ENCODE results near the gene SELE.
A peak's percentile ranks its signal among the peaks of the same experiment; 100 is the strongest.
"Not testable (repeated sequence)": the region's sequence is repeated elsewhere in the genome, so short reads cannot be mapped to it uniquely, and the experiment has no call there.

SELE gene

GRCh38 chr1:169724168-169724567 is 9.7 kb downstream of the SELE start:
- DNase-seq (ENCODE audit: low read depth in 3 of 3): no peak

GRCh38 chr1:169723763-169724162 is 10.1 kb downstream of the SELE start:
- no peak for DNase-seq (ENCODE audit: low read depth in 3 of 3)

GRCh38 chr1:169722779-169723178 is 11.1 kb downstream of the SELE start:
- no peak for DNase-seq (ENCODE audit: low read depth in 3 of 3)

GRCh38 chr1:169715100-169715499 is 18.8 kb downstream of the SELE start:
- DNase-seq (ENCODE audit: low read depth in 3 of 3): not testable (repeated sequence)

GRCh38 chr1:169713090-169713489 is 20.8 kb downstream of the SELE start:
- DNase-seq (ENCODE audit: low read depth in 3 of 3): not testable (repeated sequence)

GRCh38 chr1:169712309-169712631 is 21.6 kb downstream of the SELE start:
- no peak for DNase-seq (ENCODE audit: low read depth in 3 of 3)

- DNase-seq (ENCODE audit: low read depth in 3 of 3): peak; percentile 57 to 68 (median 57)
Observed at GRCh38 chr1:169711469-169712308, 22.2 kb downstream of the SELE start, which contains the start of gene SELL. SELL (minus strand) TSS chr1:169711620; CDS start chr1:169711498, 122 bp downstream.

- DNase-seq (ENCODE audit: low read depth in 3 of 3): no peak
Observed at GRCh38 chr1:169708647-169709046, 25.2 kb downstream of the SELE start.

- DNase-seq (ENCODE audit: low read depth in 3 of 3): no peak
Observed at GRCh38 chr1:169707912-169708604, 25.8 kb downstream of the SELE start.

GRCh38 chr1:169704797-169705196 is 29.1 kb downstream of the SELE start:
- DNase-seq (ENCODE audit: low read depth in 3 of 3): no peak

GRCh38 chr1:169701261-169702005 is 32.4 kb downstream of the SELE start:
- DNase-seq (ENCODE audit: low read depth in 3 of 3): no peak

GRCh38 chr1:169699707-169700106 is 34.2 kb downstream of the SELE start:
- no peak for DNase-seq (ENCODE audit: low read depth in 3 of 3)

GRCh38 chr1:169698976-169699375 is 34.9 kb downstream of the SELE start:
- DNase-seq (ENCODE audit: low read depth in 3 of 3): no peak

- DNase-seq (ENCODE audit: low read depth in 3 of 3): no peak
Observed at GRCh38 chr1:169697755-169698154, 36.1 kb downstream of the SELE start.

GRCh38 chr1:169696273-169697100 is 37.4 kb downstream of the SELE start:
- no peak for DNase-seq (ENCODE audit: low read depth in 3 of 3)

- no peak for DNase-seq (ENCODE audit: low read depth in 3 of 3)
Observed at GRCh38 chr1:169694304-169695075, 39.4 kb downstream of the SELE start.

- no peak for DNase-seq (ENCODE audit: low read depth in 3 of 3)
Observed at GRCh38 chr1:169692756-169693460, 41.0 kb downstream of the SELE start.

GRCh38 chr1:169690489-169690888 is 43.4 kb downstream of the SELE start:
- no peak for DNase-seq (ENCODE audit: low read depth in 3 of 3)

GRCh38 chr1:169689395-169689794 is 44.5 kb downstream of the SELE start:
- DNase-seq (ENCODE audit: low read depth in 3 of 3): no peak

GRCh38 chr1:169688377-169688776 is 45.5 kb downstream of the SELE start:
- not testable (repeated sequence) for DNase-seq (ENCODE audit: low read depth in 3 of 3)

Measured in stimulated activated CD4-positive, alpha-beta T cell treated with anti-CD3 and anti-CD28 coated beads, TNF-alpha, amount 100 ng/mL, for 48 hours (primary cell).